NCI-H128 (cell line): ENCODE data around the gene SNX1.

ENCODE experiments used
- DNase-seq: peaks from one replicate; lab custom pipeline; 2025; ENCODE audit not compliant: unreplicated experiment; lab: John Stamatoyannopoulos, UW

The SNX1 gene

DNA sequence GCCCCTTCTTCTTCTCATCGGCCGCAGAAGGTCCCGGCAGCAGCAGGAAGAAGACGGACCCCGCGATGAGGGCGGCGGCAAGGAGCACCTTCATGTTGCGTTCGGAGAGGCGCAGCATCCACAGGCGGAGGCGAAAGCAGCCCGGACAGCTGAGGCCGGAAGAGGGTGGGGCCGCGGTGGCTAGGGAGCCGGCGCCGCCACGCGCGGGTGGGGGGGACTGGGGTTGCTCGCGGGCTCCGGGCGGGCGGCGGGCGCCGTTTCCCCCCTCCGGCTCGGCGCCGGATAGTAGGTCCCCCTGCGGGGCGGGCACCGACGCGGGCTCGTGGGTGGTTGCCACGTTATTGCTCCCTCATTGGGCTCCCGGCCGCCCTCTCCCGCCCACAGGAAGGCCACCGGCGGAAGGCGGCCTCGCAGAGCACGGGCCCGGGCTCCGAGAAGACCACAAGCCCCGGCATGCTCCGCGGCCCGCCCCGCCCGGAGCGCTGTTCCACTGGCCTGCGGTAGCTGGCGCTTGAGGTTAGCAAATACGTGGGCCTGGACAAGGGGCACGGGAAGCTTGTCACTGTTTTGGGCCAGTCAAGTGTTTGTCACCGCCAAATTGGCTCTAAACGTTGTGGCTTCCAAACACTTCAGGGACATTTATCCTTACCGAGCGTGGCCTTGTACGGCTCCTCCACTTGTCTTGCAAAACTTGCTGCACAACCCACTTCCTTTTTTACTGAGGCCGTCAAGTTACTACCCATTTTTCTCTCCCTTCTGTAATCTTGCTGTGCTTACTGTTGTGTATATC lies 67.3 kb downstream of the SNX1 start, which contains the start of gene PPIB:
PPIB (minus strand) TSS at position 154 of the 790 bp plus-strand sequence; CDS start at position 118, 36 bp downstream.
- peak; percentile 82 for DNase-seq

DNA sequence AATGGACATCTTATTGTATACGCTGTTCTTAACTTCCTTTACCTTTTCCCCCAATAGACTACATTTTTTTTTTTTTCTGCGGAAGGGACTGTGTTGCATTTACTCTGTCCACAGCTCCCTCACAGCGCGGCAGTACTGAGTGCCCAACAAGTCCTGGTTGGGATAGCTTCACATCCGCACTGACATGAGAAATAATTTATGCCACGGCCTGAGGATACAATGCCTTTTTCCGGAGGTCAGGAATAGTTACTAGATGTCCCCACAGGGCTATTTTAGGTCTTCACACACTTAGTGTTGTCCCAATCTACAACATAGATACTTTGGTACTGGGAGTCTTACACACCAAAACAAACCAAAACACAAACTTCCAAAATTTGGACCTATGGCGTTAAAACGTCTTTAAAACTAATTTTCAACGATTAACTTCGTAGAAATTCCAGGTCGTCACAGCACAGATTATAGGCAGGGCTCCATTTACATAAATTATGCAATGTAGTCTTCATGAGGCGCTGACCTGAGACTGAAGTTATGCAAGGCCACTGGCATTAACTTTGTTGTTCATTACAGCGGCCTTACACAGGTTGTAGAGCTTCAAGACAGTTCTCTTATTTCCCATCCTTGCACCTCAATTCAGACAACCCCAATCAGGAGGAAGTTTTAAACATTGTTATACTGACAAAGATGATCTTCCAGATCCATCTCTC lies 68.0 kb downstream of the SNX1 start:
- DNase-seq = no peak

DNA sequence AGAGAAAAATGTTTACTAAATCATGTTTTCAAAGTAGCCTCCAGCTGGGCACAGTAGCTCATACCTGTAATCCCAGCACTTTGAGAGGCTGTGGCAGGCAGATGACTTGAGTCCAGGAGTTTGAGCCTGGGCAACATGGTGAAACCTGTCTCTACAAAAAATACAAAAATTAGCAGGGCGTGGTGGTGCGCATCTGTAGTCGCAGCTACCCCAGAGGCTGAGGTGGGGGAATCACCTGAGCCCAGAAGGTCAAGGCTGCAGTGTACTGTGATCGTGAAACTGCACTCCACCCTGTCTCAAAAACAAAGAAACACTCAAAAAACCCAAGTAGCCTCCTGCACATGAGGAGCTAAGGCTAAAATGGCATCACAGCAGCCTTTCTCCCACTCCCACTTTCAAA lies 68.7 kb downstream of the SNX1 start:
- no peak for DNase-seq

DNA sequence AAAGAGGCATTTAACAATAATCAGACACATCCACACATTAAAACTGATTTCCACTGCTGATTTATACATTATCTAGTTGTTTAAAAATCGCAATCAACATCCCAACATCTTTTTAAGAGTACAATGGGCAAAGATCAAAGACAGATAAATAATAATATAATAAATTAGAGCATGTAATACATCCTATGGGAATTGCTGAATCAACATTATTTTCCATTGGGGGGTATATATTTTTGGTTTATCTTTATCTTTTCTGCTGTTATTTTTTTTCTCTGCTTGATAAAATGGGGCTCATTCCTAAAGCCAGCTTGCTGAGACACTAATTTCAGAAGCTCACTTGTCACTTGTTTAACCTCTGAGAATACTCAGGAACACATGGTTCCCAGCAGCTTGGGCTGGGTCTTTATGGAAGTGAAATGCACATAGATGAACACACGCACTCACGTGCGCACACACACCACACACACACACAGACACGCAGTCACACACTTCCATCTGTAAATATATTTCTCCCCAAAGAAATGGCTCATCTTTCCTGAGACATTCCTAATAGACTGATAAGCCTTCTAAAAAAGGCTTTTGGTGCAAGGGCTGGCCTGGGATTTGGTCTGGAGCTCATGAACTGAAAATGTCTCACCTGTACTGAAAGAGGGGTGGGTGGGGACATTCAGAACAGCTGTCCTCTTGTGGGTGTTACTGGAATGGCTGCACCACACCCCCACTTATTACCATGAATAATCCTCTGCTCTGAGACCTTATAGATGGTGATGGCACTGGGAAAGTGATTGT lies 70.5 kb downstream of the SNX1 start:
- DNase-seq = no peak

DNA sequence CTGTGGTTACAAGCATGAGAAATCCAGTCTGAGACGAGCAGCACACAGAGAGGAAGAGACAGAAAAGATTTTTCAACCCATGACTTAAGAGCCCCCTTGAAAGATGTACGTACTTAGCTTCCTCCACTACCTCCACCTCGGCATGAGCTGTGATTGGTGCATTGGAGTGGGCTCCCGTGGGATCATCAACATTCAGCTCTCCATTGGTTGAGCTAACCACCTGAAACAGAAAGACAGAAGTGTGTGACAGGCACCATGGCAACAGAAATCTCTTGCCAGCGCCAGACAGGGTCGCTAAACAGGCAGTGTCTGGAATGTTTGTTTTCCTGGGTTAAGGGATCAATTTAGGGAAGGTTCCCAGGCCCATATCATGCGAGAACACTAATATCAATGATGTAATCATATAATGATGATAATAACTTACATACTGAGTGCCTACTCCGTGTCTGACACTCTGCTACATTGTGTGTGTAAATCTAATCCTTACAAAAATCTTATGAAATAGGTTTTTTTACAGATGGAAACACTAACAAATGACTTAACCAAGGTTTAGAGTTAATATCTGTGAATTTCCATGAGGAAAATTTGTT lies 84.5 kb downstream of the SNX1 start:
- DNase-seq = peak; percentile 34

DNA sequence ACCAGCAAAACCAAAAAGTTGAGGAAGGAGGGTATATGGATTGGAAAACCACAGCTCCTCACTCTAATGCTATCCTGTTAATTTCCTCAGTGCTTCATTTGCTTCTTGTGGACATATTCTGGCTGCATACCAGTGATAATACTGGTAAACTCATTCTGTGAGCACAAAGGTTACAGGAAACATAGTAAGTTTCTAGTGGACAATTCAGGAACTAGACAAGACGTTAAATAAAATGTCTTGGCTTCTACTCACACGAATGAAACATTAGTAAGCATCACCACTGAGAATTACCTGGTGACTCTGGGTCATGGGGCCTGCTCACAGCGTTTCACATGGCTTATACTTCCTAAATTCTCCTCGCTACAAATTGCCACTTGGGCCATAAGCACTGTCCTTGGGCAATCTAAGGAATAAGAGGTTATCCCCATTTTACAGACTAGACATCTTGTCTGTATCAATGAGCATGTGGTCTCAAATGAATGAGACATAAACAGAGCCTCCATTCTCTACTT lies 87.1 kb downstream of the SNX1 start:
- DNase-seq = no peak

DNA sequence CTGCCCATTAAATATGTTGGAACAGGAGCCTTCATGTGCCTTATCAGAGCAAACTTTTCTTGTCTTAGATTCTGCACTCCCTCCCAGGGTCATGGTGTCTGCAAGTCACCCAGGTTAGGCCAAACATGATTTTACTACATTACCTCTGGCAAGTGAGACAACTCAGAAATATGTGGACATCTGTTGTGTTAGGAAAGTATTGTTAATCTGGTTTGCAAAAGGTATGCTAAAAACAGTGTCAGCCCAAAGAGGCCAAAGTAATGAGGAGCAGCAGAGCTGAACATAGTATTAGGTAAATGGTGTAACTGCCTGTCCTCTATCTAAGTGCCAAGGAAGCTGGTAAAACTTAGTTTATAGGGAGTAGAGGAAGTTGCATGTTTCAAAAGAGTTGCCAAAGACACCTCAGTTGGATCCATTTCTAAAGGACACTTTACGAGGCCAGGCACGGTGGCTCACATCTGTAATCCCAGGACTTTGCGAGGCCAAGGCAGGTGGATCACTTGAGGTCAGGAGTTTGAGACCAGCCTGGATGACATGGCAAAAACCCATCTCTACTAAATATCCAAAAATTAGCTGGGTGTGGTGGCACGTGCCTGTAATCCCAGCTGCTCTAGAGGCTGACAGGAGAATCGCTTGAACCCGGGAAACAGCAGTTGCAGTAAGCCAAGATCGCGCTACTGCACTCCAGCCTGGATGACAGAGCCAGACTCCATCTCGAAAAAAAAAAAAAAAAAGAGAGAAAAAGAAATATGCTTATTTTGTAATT lies 89.5 kb downstream of the SNX1 start:
- no peak for DNase-seq

DNA sequence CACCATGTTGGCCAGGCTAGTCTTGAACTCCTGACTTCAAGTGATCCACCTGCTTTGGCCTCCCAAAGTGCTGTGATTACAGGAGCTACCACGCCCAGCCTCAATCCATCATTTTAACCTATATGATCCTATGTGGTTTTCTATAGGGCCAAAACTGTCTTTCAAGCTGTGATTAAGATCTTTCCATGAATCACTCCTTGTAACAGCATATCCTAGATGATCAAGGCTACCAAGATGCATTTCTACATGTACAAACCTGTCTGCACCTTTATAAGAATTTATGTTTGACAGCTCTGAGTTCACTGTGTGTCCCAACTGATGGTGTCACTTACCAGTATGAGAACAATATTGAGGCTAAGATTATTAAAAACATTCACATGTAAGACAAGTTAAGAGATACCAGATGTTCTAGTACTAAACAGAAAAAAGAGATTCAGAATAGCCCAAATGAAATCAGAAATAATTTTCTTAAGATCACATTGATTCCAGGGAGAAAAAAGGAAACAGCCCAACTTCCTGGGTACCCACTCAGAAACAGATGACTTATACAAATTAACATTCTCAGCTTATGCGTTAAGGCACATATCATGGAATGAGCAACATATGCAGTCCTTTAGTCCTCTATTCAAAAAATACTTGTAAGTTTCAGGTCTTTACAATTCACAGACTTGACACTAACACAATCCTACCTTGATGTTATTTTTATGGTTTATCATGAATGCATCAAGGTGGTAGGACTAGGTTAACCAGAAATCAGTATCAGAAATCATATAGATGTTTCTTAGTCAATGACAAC lies 91.8 kb downstream of the SNX1 start:
- DNase-seq = no peak
